ENCODE measurements around the gene PAH.

PAH gene

DNA sequence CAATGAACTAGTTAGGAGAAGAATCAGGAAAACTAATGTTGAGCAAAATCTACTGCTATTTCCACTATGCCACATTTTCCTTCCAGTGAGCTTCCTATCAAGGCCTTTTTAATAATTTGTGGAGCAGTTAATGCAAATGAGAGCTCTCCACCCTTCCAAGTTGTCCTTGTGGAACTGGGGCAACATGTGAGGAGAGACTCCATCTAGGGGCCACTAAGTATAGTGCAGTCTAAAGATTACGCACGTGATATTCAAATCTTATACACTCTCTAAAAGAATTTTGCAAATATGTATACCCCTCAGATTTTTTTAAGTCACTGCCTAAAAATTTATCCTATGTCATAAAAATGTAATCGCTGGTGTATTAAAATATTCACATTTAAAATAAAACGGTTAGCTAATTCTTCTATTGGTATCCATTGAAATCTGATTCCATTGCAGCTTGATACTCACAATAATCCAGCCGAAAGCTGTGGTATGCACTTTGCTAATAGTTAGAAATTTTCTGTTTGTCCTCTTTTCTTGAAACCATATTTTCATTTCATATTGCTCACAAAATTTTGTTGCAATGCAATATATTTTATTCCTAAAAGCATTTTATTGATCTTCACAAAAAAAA lies 100.1 kb downstream of the PAH start:
- H3K4me3 ChIP-seq (ENCODE audit: low read length): no peak overlapping the region
- TF ChIP-seq, protein P1, sequence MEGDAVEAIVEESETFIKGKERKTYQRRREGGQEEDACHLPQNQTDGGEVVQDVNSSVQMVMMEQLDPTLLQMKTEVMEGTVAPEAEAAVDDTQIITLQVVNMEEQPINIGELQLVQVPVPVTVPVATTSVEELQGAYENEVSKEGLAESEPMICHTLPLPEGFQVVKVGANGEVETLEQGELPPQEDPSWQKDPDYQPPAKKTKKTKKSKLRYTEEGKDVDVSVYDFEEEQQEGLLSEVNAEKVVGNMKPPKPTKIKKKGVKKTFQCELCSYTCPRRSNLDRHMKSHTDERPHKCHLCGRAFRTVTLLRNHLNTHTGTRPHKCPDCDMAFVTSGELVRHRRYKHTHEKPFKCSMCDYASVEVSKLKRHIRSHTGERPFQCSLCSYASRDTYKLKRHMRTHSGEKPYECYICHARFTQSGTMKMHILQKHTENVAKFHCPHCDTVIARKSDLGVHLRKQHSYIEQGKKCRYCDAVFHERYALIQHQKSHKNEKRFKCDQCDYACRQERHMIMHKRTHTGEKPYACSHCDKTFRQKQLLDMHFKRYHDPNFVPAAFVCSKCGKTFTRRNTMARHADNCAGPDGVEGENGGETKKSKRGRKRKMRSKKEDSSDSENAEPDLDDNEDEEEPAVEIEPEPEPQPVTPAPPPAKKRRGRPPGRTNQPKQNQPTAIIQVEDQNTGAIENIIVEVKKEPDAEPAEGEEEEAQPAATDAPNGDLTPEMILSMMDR (IDR thresholded peaks at IDR 0.05; ENCODE audit: insufficient read depth, low read depth, low read length, missing control alignments): peak; percentile 63
- peak; percentile 41 for DNase-seq (ENCODE audit: low read depth)

DNA sequence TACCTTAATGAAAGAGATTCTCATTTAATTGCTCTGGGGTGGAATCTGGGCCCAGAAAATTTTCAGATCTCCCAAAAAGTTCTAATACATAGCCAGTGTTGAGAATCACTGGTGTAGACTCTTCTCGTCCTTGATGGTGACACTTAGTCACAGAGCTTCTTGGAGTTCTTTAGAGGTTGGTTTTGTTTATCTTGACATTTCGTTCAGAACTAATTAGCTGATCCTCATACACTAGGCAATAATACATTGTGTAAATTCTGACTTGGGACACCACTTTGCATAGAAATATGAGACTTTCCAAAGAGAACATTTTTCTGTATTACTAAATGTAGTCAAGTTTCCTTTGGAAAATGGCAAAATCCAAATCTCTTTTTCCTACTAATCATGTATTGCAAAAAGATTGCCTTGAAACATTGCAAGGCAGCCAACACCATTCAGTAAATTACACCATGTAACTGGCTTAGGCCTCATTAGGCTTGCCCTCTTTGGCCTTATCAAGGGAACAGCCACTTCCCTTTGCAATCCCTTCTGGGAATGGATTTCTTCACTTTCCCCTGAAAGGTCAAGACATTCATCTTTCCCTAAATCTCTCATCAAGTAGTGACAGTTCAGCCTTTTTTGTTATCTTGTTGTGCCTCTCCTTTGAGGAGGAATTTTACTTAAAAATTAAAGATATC lies 102.2 kb downstream of the PAH start:
- DNase-seq (ENCODE audit: low read depth): no peak
- H3K4me3 ChIP-seq (ENCODE audit: low read length): no peak overlapping the region
- TF ChIP-seq, protein P1 (IDR thresholded peaks at IDR 0.05; ENCODE audit: insufficient read depth, low read depth, low read length, missing control alignments): no peak

DNA sequence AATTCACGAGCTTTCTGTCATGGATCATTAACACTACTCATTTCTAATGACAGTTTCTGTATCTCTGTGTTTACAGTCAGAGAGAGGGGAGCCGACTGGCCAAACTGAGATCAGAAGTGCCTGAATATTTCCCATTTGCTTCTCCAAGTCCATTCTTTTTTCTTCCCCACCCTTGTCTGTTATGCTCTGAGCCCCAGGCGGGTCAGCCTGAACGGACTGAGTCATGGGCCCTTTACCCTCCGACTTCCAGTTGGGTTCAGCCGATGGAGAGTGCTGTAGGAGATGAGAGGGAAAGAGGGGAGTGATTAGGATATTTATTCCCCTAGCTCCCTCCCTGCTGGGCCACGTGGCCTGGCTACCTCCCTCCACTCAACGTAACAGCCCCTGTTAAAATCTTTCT lies 104.7 kb downstream of the PAH start:
- DNase-seq (ENCODE audit: low read depth): no peak
- TF ChIP-seq, protein P1 (IDR thresholded peaks at IDR 0.05; ENCODE audit: insufficient read depth, low read depth, low read length, missing control alignments): no peak
- H3K4me3 ChIP-seq (ENCODE audit: low read length): no peak overlapping the region

DNA sequence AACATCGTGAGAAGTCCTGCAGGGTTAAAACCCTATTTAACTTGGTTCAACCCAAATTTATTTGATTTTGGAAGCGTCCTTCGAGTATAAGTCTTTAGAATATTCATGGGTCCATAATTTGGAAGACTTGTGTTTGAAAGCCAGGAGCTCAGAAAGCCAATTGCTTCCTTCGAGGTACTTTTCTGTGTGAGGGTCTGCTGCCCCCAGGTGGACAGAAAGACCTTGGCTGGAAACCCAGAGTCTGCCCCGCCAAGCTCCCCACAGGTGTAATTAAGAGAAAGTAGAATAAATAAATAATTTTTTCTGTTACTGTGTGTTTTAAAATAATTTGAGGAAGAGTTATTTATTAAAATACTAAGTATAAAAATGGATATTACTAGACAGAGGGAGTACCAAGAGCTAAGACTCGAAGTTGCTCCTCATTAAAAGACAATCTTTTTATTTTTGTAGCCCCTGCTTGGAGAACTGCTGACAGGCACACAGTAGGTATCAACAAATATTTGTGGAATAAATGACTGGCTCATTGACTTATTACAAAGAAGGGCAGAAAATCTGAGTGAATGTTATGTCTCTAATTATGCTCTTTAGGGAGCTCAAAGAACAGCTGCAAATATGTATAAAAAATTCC lies 105.8 kb downstream of the PAH start:
- TF ChIP-seq, protein P1 (IDR thresholded peaks at IDR 0.05; ENCODE audit: insufficient read depth, low read depth, low read length, missing control alignments): peak; percentile 7
- no peak for DNase-seq (ENCODE audit: low read depth)
- no peak overlapping the region for H3K4me3 ChIP-seq (ENCODE audit: low read length)

DNA sequence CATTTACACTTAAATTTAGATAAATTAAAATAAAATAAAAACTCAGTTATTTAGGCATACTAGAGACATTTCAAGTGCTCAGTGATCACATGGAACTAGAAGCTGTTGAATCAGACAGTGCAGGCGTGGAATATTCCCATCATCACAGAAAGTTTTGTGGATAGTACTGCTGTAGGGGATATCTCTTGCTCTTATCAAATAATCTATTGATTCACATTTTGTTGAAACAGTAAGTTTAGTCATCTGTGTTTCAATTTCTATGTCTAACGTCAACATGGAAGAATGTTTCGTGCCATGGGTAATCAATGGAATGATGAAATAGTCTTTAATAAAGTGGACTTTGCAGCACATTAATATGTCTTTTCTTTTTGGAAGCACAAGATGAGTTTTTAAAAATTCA lies 108.6 kb downstream of the PAH start:
- no peak overlapping the region for H3K4me3 ChIP-seq (ENCODE audit: low read length)
- DNase-seq (ENCODE audit: low read depth): no peak
- TF ChIP-seq, protein P1 (IDR thresholded peaks at IDR 0.05; ENCODE audit: insufficient read depth, low read depth, low read length, missing control alignments): no peak

DNA sequence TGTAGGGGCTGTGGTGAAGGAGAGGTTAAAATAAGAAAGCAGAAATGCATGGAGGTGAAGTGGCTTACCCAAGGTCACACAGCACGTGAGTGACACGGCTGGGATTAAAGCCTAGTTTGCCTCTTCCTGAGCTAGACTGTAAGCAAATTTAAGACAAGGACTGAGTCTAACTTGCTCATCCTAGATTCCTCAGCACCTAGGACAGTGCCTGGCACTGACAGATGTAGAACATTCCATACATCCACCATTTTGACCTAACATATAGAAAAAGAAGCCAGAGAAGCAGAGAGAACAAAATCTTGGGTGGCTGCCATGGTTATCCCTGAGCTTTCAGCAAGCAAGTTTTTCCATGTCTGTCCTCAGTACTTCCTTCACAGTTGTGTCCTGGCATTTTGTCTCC lies 110.5 kb downstream of the PAH start:
- peak; percentile 1 for DNase-seq (ENCODE audit: low read depth)
- no peak overlapping the region for H3K4me3 ChIP-seq (ENCODE audit: low read length)
- TF ChIP-seq, protein P1 (IDR thresholded peaks at IDR 0.05; ENCODE audit: insufficient read depth, low read depth, low read length, missing control alignments): no peak

All from epithelial cell of esophagus (primary cell).